Measurements from ENCODE around the gene PHACTR1. TPM values are rescaled to one million over a fixed set of nuclear protein-coding genes. Genes with fewer than 3 reads are reported as not detected.

The PHACTR1 gene
- total RNA-seq, 1 donor from 2014 or later = 8.5 TPM

DNA sequence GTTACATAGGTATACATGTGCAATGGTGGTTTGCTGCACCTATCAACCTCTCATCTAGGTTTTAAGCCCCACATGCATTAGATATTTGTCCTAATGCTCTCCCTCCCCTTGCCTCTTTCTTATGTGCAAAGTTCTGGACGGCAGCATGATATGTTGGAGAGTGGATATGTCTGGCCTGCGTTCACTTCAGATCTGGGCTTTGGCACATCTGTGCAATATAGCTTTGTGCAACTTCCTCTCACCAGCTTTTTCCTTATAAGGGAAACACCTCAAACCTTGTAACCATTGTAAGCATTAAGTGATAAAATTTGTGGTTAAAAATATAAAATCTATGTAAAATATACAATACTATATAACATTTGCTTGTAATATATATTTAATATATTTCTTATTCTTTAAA is 288.0 kb downstream of the PHACTR1 start:
- no peaks in the 10 kb centered on the region for H4K20me1 ChIP-seq (ENCODE audit: insufficient read depth, low read length)
- H3K27me3 ChIP-seq (ENCODE audit: insufficient read depth, low read length) = peaks cover 5% of the 10 kb centered on the region
- Mint-ChIP-seq H3K36me3 (ENCODE audit: low read depth, unreplicated experiment) (no peaks in the 10 kb centered on the region), H3K9me3 (ENCODE audit: unreplicated experiment) (no peaks in the 10 kb centered on the region), H3K4me3 (ENCODE audit: unreplicated experiment) (no peak overlapping the region), H3K27me3 (ENCODE audit: low read depth, unreplicated experiment) (no peaks in the 10 kb centered on the region), H3K4me1 (ENCODE audit: low read depth, unreplicated experiment) (no peaks in the 10 kb centered on the region), H3K27ac (ENCODE audit: unreplicated experiment) (no peak overlapping the region)
- H3K4me1 ChIP-seq (ENCODE audit: insufficient read depth, low read length) = peaks cover 4% of the 10 kb centered on the region
- no peak overlapping the region for H2AFZ ChIP-seq (ENCODE audit: low read depth, low read length)
- DNase-seq (ENCODE audit: low read depth) = no peak
- TF ChIP-seq EZH2 (IDR thresholded peaks at IDR 0.05; ENCODE audit: insufficient read depth, low read length) = no peak
- TF ChIP-seq, protein P1, sequence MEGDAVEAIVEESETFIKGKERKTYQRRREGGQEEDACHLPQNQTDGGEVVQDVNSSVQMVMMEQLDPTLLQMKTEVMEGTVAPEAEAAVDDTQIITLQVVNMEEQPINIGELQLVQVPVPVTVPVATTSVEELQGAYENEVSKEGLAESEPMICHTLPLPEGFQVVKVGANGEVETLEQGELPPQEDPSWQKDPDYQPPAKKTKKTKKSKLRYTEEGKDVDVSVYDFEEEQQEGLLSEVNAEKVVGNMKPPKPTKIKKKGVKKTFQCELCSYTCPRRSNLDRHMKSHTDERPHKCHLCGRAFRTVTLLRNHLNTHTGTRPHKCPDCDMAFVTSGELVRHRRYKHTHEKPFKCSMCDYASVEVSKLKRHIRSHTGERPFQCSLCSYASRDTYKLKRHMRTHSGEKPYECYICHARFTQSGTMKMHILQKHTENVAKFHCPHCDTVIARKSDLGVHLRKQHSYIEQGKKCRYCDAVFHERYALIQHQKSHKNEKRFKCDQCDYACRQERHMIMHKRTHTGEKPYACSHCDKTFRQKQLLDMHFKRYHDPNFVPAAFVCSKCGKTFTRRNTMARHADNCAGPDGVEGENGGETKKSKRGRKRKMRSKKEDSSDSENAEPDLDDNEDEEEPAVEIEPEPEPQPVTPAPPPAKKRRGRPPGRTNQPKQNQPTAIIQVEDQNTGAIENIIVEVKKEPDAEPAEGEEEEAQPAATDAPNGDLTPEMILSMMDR (IDR thresholded peaks at IDR 0.05; ENCODE audit: insufficient read depth, low read depth, low read length) = no peak
- H3K9me3 ChIP-seq (ENCODE audit: insufficient read depth, low read depth, low read length) = no peaks in the 10 kb centered on the region
- no peak for FAIRE-seq
- H3K9ac ChIP-seq (ENCODE audit: low read length) = no peak overlapping the region
- no peaks in the 10 kb centered on the region for H3K36me3 ChIP-seq (ENCODE audit: insufficient read depth, low read length)
- no peak overlapping the region for H3K27ac ChIP-seq (ENCODE audit: low read depth, low read length)
- no peak overlapping the region for H3K4me2 ChIP-seq (ENCODE audit: low read length)
- no peaks in the 10 kb centered on the region for H3K79me2 ChIP-seq (ENCODE audit: insufficient read depth, low read length)
- H3K4me3 ChIP-seq (ENCODE audit: insufficient read depth, low read depth, low read length) = no peak overlapping the region

DNA sequence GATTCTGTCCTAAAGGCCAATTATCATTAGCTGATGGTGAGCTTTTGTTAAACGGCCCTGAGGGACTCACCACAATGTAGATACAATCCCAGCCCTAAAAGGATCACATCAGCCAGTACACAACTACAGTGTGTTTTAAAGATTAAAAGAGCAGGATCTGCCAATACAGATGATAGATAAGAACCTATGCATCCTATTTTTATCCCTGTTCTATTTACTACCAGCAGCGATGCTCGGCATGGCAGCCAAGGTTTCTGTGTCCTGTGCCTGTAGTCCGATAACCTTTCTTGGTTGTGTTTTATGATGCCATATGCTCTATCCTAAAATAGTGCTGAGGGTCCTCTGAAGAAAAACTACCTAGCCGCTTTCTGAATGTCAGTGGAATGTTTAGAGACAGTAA is 289.4 kb downstream of the PHACTR1 start:
- Histone ChIP-seq H3K4me2 (ENCODE audit: low read length) (no peak overlapping the region), H3K27ac (ENCODE audit: low read depth, low read length) (no peak overlapping the region), H3K27me3 (ENCODE audit: insufficient read depth, low read length) (peaks cover 5% of the 10 kb centered on the region), H3K4me1 (ENCODE audit: insufficient read depth, low read length) (peaks cover 4% of the 10 kb centered on the region), H3K4me3 (ENCODE audit: insufficient read depth, low read depth, low read length) (no peak overlapping the region), H3K9ac (ENCODE audit: low read length) (no peak overlapping the region), H3K36me3 (ENCODE audit: insufficient read depth, low read length) (no peaks in the 10 kb centered on the region), H2AFZ (ENCODE audit: low read depth, low read length) (no peak overlapping the region), H4K20me1 (ENCODE audit: insufficient read depth, low read length) (no peaks in the 10 kb centered on the region), H3K9me3 (ENCODE audit: insufficient read depth, low read depth, low read length) (no peaks in the 10 kb centered on the region), H3K79me2 (ENCODE audit: insufficient read depth, low read length) (no peaks in the 10 kb centered on the region)
- H3K36me3 Mint-ChIP-seq (ENCODE audit: low read depth, unreplicated experiment) = no peaks in the 10 kb centered on the region
- no peaks in the 10 kb centered on the region for H3K9me3 Mint-ChIP-seq (ENCODE audit: unreplicated experiment)
- no peak overlapping the region for H3K27ac Mint-ChIP-seq (ENCODE audit: unreplicated experiment)
- H3K4me1 Mint-ChIP-seq (ENCODE audit: low read depth, unreplicated experiment) = no peaks in the 10 kb centered on the region
- TF ChIP-seq, protein P1 (IDR thresholded peaks at IDR 0.05; ENCODE audit: insufficient read depth, low read depth, low read length) = no peak
- no peak for TF ChIP-seq EZH2 (IDR thresholded peaks at IDR 0.05; ENCODE audit: insufficient read depth, low read length)
- no peak for FAIRE-seq
- no peak overlapping the region for H3K4me3 Mint-ChIP-seq (ENCODE audit: unreplicated experiment)
- DNase-seq (ENCODE audit: low read depth) = no peak
- H3K27me3 Mint-ChIP-seq (ENCODE audit: low read depth, unreplicated experiment) = peaks cover 10% of the 10 kb centered on the region

DNA sequence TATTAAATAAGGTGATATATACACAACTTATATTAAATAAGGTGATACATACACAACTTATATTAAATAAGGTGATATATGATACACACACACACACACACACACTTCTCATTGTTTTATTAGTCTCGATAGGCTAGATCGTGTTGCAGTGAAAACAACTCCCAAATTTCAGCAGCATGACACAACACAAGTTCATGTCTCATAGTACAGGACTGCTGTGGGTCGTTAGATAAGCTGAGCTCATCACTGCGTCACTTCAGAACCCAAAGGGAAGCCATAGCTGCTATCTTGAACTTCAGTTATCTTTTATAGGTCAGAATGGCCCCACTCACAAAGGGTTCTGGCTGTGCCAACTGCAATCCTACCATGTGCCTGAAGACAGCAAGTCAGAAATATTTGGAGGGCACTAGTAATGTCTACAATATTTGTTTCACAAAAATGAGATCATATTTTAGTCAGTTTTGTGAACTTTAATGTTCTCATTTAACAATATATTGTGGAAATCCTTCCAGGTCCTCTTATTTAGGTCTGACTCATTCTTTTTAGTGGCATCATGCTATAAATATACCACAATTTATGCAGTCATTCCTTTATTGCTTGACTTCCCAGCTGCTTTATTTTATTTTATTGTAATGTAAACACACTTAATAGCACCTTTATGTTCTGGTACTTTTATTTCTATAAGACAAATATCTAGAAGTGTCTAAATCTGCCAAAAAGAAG is 290.2 kb downstream of the PHACTR1 start:
- Mint-ChIP-seq H3K36me3 (ENCODE audit: low read depth, unreplicated experiment) (no peaks in the 10 kb centered on the region), H3K27ac (ENCODE audit: unreplicated experiment) (no peak overlapping the region), H3K27me3 (ENCODE audit: low read depth, unreplicated experiment) (peaks cover 14% of the 10 kb centered on the region), H3K4me1 (ENCODE audit: low read depth, unreplicated experiment) (no peaks in the 10 kb centered on the region), H3K9me3 (ENCODE audit: unreplicated experiment) (no peaks in the 10 kb centered on the region), H3K4me3 (ENCODE audit: unreplicated experiment) (no peak overlapping the region)
- H3K79me2 ChIP-seq (ENCODE audit: insufficient read depth, low read length) = no peaks in the 10 kb centered on the region
- H3K27ac ChIP-seq (ENCODE audit: low read depth, low read length) = no peak overlapping the region
- no peaks in the 10 kb centered on the region for H3K9me3 ChIP-seq (ENCODE audit: insufficient read depth, low read depth, low read length)
- no peak overlapping the region for H3K9ac ChIP-seq (ENCODE audit: low read length)
- no peaks in the 10 kb centered on the region for H3K36me3 ChIP-seq (ENCODE audit: insufficient read depth, low read length)
- H2AFZ ChIP-seq (ENCODE audit: low read depth, low read length) = no peak overlapping the region
- FAIRE-seq (no peak), DNase-seq (ENCODE audit: low read depth) (peak; percentile 56)
- no peak overlapping the region for H3K4me3 ChIP-seq (ENCODE audit: insufficient read depth, low read depth, low read length)
- H4K20me1 ChIP-seq (ENCODE audit: insufficient read depth, low read length) = no peaks in the 10 kb centered on the region
- no peak overlapping the region for H3K4me2 ChIP-seq (ENCODE audit: low read length)
- peaks cover 12% of the 10 kb centered on the region for H3K27me3 ChIP-seq (ENCODE audit: insufficient read depth, low read length)
- H3K4me1 ChIP-seq (ENCODE audit: insufficient read depth, low read length) = peaks cover 4% of the 10 kb centered on the region
- TF ChIP-seq EZH2 (IDR thresholded peaks at IDR 0.05; ENCODE audit: insufficient read depth, low read length) = no peak
- TF ChIP-seq, protein P1 (IDR thresholded peaks at IDR 0.05; ENCODE audit: insufficient read depth, low read depth, low read length) = no peak

All from astrocyte (in vitro differentiated cells and primary cell).